ENCODE data around the gene FOXP1.

DNA sequence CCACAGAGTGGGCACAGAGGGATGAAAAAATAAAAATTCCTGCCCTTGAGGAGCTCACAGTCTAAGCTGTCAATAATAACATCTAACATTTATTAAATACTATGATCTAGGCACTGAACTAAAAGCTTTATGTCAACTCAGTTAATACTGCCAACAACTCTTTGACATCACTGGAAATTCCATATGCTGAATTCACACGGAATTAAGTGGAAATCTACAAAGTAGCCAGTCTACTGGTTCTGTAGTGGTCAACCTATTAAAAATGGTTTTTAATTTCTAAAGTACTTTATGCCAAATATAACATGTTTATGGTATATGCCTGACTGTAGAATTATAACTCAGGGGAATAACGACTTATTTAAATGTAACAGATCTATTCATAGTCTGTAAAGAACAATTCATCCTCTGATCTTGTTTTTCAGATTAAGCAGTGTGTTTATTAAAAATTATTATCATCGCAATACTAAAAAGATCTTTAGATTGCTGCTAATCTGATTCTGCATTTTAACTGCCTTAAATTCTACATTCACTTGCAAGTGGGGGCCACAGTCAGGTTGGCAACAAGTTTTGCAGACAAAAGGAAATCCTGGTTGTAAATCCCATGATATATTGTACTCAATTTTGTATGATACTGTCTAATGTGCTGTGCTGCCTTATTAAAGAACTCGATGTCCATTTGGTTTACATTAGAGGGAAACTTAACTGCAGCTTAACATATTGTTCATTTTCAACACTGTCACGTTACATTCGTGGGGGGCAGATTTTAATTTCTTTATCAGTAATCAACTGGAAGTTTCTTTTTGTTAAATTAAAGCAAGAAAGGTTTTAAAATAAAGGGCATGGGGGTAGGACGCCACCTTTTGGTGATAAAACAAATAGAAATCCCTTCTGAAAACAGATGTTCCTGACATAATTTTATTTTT, 2.6 kb upstream of the FOXP1 start:
- TF ChIP-seq, protein P1, sequence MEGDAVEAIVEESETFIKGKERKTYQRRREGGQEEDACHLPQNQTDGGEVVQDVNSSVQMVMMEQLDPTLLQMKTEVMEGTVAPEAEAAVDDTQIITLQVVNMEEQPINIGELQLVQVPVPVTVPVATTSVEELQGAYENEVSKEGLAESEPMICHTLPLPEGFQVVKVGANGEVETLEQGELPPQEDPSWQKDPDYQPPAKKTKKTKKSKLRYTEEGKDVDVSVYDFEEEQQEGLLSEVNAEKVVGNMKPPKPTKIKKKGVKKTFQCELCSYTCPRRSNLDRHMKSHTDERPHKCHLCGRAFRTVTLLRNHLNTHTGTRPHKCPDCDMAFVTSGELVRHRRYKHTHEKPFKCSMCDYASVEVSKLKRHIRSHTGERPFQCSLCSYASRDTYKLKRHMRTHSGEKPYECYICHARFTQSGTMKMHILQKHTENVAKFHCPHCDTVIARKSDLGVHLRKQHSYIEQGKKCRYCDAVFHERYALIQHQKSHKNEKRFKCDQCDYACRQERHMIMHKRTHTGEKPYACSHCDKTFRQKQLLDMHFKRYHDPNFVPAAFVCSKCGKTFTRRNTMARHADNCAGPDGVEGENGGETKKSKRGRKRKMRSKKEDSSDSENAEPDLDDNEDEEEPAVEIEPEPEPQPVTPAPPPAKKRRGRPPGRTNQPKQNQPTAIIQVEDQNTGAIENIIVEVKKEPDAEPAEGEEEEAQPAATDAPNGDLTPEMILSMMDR (conservative IDR thresholded peaks at IDR 0.05 in 1 of 2, IDR thresholded peaks at IDR 0.05 in 1 of 2; ENCODE audit: extremely low read depth in 1 of 2, insufficient read depth in 1 of 2, low read depth in 1 of 2, low read length in 2 of 2), result peak; percentile 56 to 62
- no peak for TF ChIP-seq EZH2 (IDR thresholded peaks at IDR 0.05; ENCODE audit: borderline replicate concordance, low read length)

Data from mammary epithelial cell (primary cell).